Peyer's patch (tissue), 4 donors: Measurements from ENCODE around the gene PARD3B.

Experiments used
- CTCF ChIP-seq, 6 experiments: fragments of 450-650 bp in 4 of 6; fragments of 200-600 bp in 2 of 6; sonication (generic) in 1 of 6; IDR thresholded peaks; one replicate each; pipeline ENCODE4 v1.5.1; 2017 to 2019; ENCODE audit warnings: antibody characterized with exemption in 6 of 6, mild to moderate bottlenecking in 3 of 6, moderate library complexity in 1 of 6
- POLR2A ChIP-seq, 2 donors: fragments of 450-650 bp; IDR thresholded peaks; one replicate each; pipeline ENCODE4 v1.5.1; 2017; ENCODE audit warnings: antibody characterized with exemption in 2 of 2, mild to moderate bottlenecking in 2 of 2, moderate library complexity in 2 of 2

DNA sequence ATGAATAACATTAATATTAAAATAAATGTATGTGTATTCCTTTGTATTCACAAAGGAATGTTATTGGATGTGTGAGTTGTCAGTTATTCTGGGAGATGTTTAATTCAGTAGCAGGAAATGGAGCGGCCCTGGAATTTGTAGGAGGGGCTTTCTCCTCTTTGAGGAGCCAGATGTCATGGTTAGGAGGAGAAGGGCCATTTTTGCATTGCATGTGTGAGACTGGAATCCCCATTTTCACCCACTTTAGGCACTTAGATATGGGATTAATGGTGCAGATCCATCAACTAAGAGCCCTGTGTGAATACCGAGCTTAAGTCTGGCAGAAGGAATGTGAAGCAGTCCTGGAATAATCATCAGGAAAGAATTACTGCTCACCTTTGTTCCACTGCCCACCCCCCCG is 439.2 kb downstream of the PARD3B start:
- TF ChIP-seq POLR2A (IDR thresholded peaks at IDR 0.05) (no peak), CTCF (IDR thresholded peaks at IDR 0.05) (no peak)
